GM23248 (cell line): ENCODE data around the gene CD101. TPM values are rescaled to one million over a fixed set of nuclear protein-coding genes. Genes with fewer than 3 reads are reported as not detected.

Experiments used
- DNase-seq: peaks from one replicate; pipeline ENCODE4 v3.0.0-alpha.2; 2015
- H2AFZ ChIP-seq: fragments of 200-600 bp; sonication (generic); 2 replicates; pipeline ENCODE4 v1.6.1; 2016; ENCODE audit warnings: antibody characterized with exemption
- H3F3A ChIP-seq: fragments of 200-600 bp; sonication (generic); 2 replicates; pipeline ENCODE4 v1.6.1; 2016; ENCODE audit warnings: mild to moderate bottlenecking, antibody characterized with exemption, mixed run types; ENCODE audit not compliant: insufficient read depth
- H3K27ac ChIP-seq: fragments of 200-600 bp; sonication (generic); 2 replicates; pipeline ENCODE4 v1.5.1; 2016; ENCODE audit warnings: mild to moderate bottlenecking
- H3K27me3 ChIP-seq: fragments of 200-600 bp; sonication (generic); replicated peaks from 2 replicates; pipeline ENCODE4 v1.6.1; 2016; ENCODE audit warnings: mild to moderate bottlenecking; ENCODE audit not compliant: insufficient read depth
- H3K36me3 ChIP-seq: fragments of 200-600 bp; sonication (generic); 2 replicates; pipeline ENCODE4 v1.6.1; 2016; ENCODE audit warnings: low read depth, mild to moderate bottlenecking
- H3K4me1 ChIP-seq: fragments of 200-600 bp; sonication (generic); 2 replicates; pipeline ENCODE4 v1.6.1; 2016; ENCODE audit warnings: mild to moderate bottlenecking; ENCODE audit not compliant: insufficient read depth
- H3K4me2 ChIP-seq: fragments of 200-600 bp; sonication (generic); one replicate; pipeline ENCODE4 v1.6.1; 2016; ENCODE audit warnings: mild to moderate bottlenecking; ENCODE audit not compliant: unreplicated experiment
- H3K4me3 ChIP-seq: fragments of 200-600 bp; sonication (generic); 2 replicates; pipeline ENCODE4 v1.5.1; 2016; ENCODE audit warnings: mild to moderate bottlenecking
- H3K79me2 ChIP-seq: fragments of 200-600 bp; sonication (generic); 2 replicates; pipeline ENCODE4 v1.6.1; 2016; ENCODE audit warnings: mild to moderate bottlenecking; ENCODE audit not compliant: insufficient read depth
- H3K9ac ChIP-seq: fragments of 200-600 bp; sonication (generic); 2 replicates; pipeline ENCODE4 v1.6.1; 2016; ENCODE audit warnings: mild to moderate bottlenecking
- H3K9me2 ChIP-seq: fragments of 200-600 bp; sonication (generic); 2 replicates; pipeline ENCODE4 v1.6.1; 2016; ENCODE audit warnings: mixed run types, mild to moderate bottlenecking, moderate library complexity; ENCODE audit not compliant: insufficient read depth
- H3K9me3 ChIP-seq: fragments of 200-600 bp; sonication (generic); one replicate; pipeline ENCODE4 v1.6.1; 2017; ENCODE audit warnings: low read depth
- H4K20me1 ChIP-seq: fragments of 200-600 bp; sonication (generic); 2 replicates; pipeline ENCODE4 v1.6.0; 2016; ENCODE audit not compliant: insufficient read depth
- EZH2 ChIP-seq: fragments of 200-600 bp; sonication (generic); IDR thresholded peaks from 2 replicates; pipeline ENCODE4 v1.6.1; 2018; ENCODE audit warnings: antibody characterized with exemption, mild to moderate bottlenecking; ENCODE audit not compliant: insufficient read depth, poor library complexity, severe bottlenecking
- EZH2phosphoT487 ChIP-seq: fragments of 200-600 bp; sonication (generic); IDR thresholded peaks from 2 replicates; pipeline ENCODE4 v1.6.1; 2018; ENCODE audit warnings: antibody characterized with exemption, moderate library complexity, mild to moderate bottlenecking, low read depth; ENCODE audit not compliant: insufficient read depth
- WGBS, 2 experiments: methylation state at CpG; one replicate each; pipeline ENCODE4 v1.1.6; 2015 to 2017; ENCODE audit warnings: low lambda C conversion rate in 2 of 2, low coverage in 1 of 2; ENCODE audit errors: missing lambda C conversion rate in 2 of 2; 5-methylcytosine and 5-hydroxymethylcytosine counted together
- in situ Hi-C: fragments of 300-500 bp; cut with MboI; formaldehyde crosslinking; loops from 2 replicates; pipeline ENCODE4 v1.15.0; 2020
- polyA plus RNA-seq: library from polyadenylated mRNA; unstranded; fragments of >200 nt; fragmentation: Nextera tagmentation; extraction: Ambion mirVana; gene quantifications from 2 replicates; pipeline ENCODE4 v1.2.1, GENCODE V29; 2016
- small RNA-seq: library from RNA; depleted of rRNA; stranded (forward); fragments of <200 nt; gene quantifications from one replicate; pipeline ENCODE3, GENCODE V24; 2014; ENCODE audit warnings: low read depth, low replicate concordance
- total RNA-seq: library from RNA; depleted of rRNA; stranded (reverse); fragments of >200 nt; shearing (Covaris generic); gene quantifications from 2 replicates; pipeline ENCODE4 v1.2.3, GENCODE V29; 2014; rRNA removed

CD101 gene
- total and polyA plus RNA-seq, 2 experiments from 2014 or later = not detected

GRCh38 chr1:117079737-117080136 lies 78.2 kb downstream of the CD101 start:
- DNase-seq = no peak
- Histone ChIP-seq H3K27ac (no peak overlapping the region), H3K9me2 (no peaks in the 10 kb centered on the region), H3K9ac (no peak overlapping the region), H3K4me2 (no peak overlapping the region), H4K20me1 (no peaks in the 10 kb centered on the region), H3K27me3 (no peaks in the 10 kb centered on the region), H3K4me1 (peaks cover 13% of the 10 kb centered on the region), H3F3A (peaks cover 23% of the 10 kb centered on the region; the same call in 1 of the 2 replicates), H3K4me3 (no peak overlapping the region), H2AFZ (no peak overlapping the region), H3K36me3 (no peaks in the 10 kb centered on the region), H3K79me2 (no peaks in the 10 kb centered on the region), H3K9me3 (no peaks in the 10 kb centered on the region)
- in situ Hi-C loops = loop anchor here (10.0 to 25.0 kb wide), 2 partner anchors 205 to 833 kb away; no protein-coding TSS in a partner anchor
- 90 to 91% methylated on average over 6 of the region's 6 CpGs for WGBS, 2 experiments
- TF ChIP-seq EZH2 (no peak), EZH2phosphoT487 (no peak)

GRCh38 chr1:117084231-117084630 lies 82.7 kb downstream of the CD101 start:
- in situ Hi-C loops = loop anchor here (25.0 kb wide), 1 partner anchor 828 kb away; no protein-coding TSS in a partner anchor
- H3K27me3 ChIP-seq = no peaks in the 10 kb centered on the region
- no peak overlapping the region for H3K4me2 ChIP-seq
- TF ChIP-seq EZH2phosphoT487 (no peak), EZH2 (no peak)
- H3K9ac ChIP-seq = no peak overlapping the region
- no peaks in the 10 kb centered on the region for H3K36me3 ChIP-seq
- H3F3A ChIP-seq = no peaks in the 10 kb centered on the region
- H3K9me3 ChIP-seq = no peaks in the 10 kb centered on the region
- H4K20me1 ChIP-seq = no peaks in the 10 kb centered on the region
- H3K79me2 ChIP-seq = no peaks in the 10 kb centered on the region
- WGBS, 2 experiments = 80% methylated on average over 6 of the region's 6 CpGs
- no peaks in the 10 kb centered on the region for H3K9me2 ChIP-seq
- no peak overlapping the region for H3K27ac ChIP-seq
- H2AFZ ChIP-seq = no peak overlapping the region
- H3K4me3 ChIP-seq = no peak overlapping the region
- DNase-seq = no peak
- no peaks in the 10 kb centered on the region for H3K4me1 ChIP-seq

Small RNA genes within 50 kb of the gene (small RNA-seq; reads per million reads assigned to genes)
- not detected for gene RNA5SP55

Other genes starting within 250 kb of the CD101 start
- not detected in 2 replicates for gene CD2, start 247.3 kb upstream of the CD101 start, total RNA-seq
- not detected in 2 replicates for gene CD2, start 247.3 kb upstream of the CD101 start, polyA plus RNA-seq
- gene PTGFRN, start 91.8 kb upstream of the CD101 start, total RNA-seq = 25.7 and 27.6 TPM in 2 replicates
- gene PTGFRN, start 91.8 kb upstream of the CD101 start, polyA plus RNA-seq = 14.7 and 15.2 TPM in 2 replicates
- gene TTF2, start 58.6 kb downstream of the CD101 start, total RNA-seq = 3.0 and 6.5 TPM in 2 replicates
- 9.8 and 11.6 TPM in 2 replicates for gene TTF2, start 58.6 kb downstream of the CD101 start, polyA plus RNA-seq
- gene TRIM45, start 120.0 kb downstream of the CD101 start, total RNA-seq = 0.51 and 0.76 TPM in 2 replicates
- gene TRIM45, start 120.0 kb downstream of the CD101 start, polyA plus RNA-seq = 0.44 and 1.4 TPM in 2 replicates
- gene VTCN1, start 209.2 kb downstream of the CD101 start, total RNA-seq = not detected in 2 replicates
- gene VTCN1, start 209.2 kb downstream of the CD101 start, polyA plus RNA-seq = not detected in 2 replicates